ENCODE measurements around the gene SH2B3.

GRCh38 chr12:111363578-111363977 is 42.1 kb upstream of the SH2B3 start:
- TF ChIP-seq CTCF (IDR thresholded peaks at IDR 0.05) (no peak), EZH2 (IDR thresholded peaks at IDR 0.05; ENCODE audit: borderline replicate concordance, insufficient read depth, low read depth, low read length, poor library complexity, severe bottlenecking) (no peak)
